MM.1S (cell line): Measurements from ENCODE around the gene FHIT.

Experiments
- EZH2 ChIP-seq: fragments of 300-600 bp; sonication (generic); optimal IDR thresholded peaks from 2 replicates; pipeline ENCODE3; 2017; ENCODE audit warnings: low read depth, mild to moderate bottlenecking, antibody characterized with exemption, low read length, mixed read lengths
- TF ChIP-seq, protein P1 (sequence below): fragments of 300-600 bp; sonication (generic); IDR thresholded peaks from 2 replicates; pipeline ENCODE4 v1.5.1; 2016; ENCODE audit warnings: antibody characterized with exemption, low read length, mixed read lengths

DNA sequence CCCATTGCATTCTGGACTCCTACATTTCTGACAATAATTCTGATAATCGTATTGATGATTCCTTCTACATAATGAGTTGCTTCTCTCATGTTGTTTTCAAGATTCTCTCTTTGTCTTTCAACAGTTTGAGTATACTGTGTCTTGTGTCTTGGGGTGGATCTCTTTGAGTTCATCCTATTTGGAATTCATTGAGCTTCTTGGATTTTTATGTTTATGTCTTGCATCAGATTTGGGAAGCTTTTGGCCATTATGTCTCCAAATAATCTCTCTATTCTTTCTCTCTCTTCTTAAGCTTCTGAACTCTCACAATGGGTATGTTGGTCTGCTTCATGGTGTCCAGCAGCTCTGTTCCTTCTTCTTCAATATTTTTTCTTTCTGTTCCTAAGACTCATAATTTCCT is 592.2 kb downstream of the FHIT start:
- TF ChIP-seq, protein P1, sequence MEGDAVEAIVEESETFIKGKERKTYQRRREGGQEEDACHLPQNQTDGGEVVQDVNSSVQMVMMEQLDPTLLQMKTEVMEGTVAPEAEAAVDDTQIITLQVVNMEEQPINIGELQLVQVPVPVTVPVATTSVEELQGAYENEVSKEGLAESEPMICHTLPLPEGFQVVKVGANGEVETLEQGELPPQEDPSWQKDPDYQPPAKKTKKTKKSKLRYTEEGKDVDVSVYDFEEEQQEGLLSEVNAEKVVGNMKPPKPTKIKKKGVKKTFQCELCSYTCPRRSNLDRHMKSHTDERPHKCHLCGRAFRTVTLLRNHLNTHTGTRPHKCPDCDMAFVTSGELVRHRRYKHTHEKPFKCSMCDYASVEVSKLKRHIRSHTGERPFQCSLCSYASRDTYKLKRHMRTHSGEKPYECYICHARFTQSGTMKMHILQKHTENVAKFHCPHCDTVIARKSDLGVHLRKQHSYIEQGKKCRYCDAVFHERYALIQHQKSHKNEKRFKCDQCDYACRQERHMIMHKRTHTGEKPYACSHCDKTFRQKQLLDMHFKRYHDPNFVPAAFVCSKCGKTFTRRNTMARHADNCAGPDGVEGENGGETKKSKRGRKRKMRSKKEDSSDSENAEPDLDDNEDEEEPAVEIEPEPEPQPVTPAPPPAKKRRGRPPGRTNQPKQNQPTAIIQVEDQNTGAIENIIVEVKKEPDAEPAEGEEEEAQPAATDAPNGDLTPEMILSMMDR, result no peak
- TF ChIP-seq EZH2, result no peak
